Calu3 (cell line): ENCODE results near the gene FIZ1. TPM values are rescaled to one million over a fixed set of nuclear protein-coding genes. Genes with fewer than 3 reads are reported as not detected.

ENCODE experiments used
- BruUV-seq: library from RNA; stranded (reverse); fragments of 400-500 nt; replicated peaks from 2 replicates; lab custom pipeline; 2021; lab: Mats Ljungman, UMichigan
- CTCF ChIA-PET: fragments of 300-600 bp; sonication (Branson Sonifier 250); formaldehyde crosslinking; loops from one replicate; lab custom pipeline; 2022; ENCODE audit warnings: antibody characterized with exemption; lab: Charles Lee
- DNase-seq: peaks from one replicate; pipeline ENCODE4 v3.0.0; 2022
- H3K27ac Mint-ChIP-seq: one replicate; pipeline ENCODE4 v1.8.0; 2022; ENCODE audit warnings: mixed read lengths; ENCODE audit not compliant: unreplicated experiment
- H3K27me3 Mint-ChIP-seq: one replicate; pipeline ENCODE4 v1.8.0; 2022; ENCODE audit warnings: mixed read lengths; ENCODE audit not compliant: unreplicated experiment
- H3K36me3 Mint-ChIP-seq: one replicate; pipeline ENCODE4 v1.8.0; 2022; ENCODE audit warnings: mild to moderate bottlenecking, moderate library complexity, mixed read lengths; ENCODE audit not compliant: insufficient read depth, unreplicated experiment
- H3K4me1 Mint-ChIP-seq: one replicate; pipeline ENCODE4 v1.8.0; 2022; ENCODE audit warnings: mild to moderate bottlenecking, low read depth, mixed read lengths; ENCODE audit not compliant: unreplicated experiment
- H3K4me3 Mint-ChIP-seq: one replicate; pipeline ENCODE4 v1.8.0; 2022; ENCODE audit warnings: mild to moderate bottlenecking, low read depth, moderate library complexity, mixed read lengths; ENCODE audit not compliant: unreplicated experiment
- H3K9me3 Mint-ChIP-seq: one replicate; pipeline ENCODE4 v1.8.0; 2022; ENCODE audit warnings: low read depth, mixed read lengths; ENCODE audit not compliant: unreplicated experiment
- intact Hi-C: fragments of 100-400 bp; cut with micrococcal nuclease; formaldehyde crosslinking; loops from one replicate; pipeline ENCODE4 v1.10.0; 2022; ENCODE audit not compliant: unreplicated experiment
- total RNA-seq: library from RNA; stranded (reverse); gene quantifications from 2 replicates; pipeline ENCODE4 v1.2.3, GENCODE V29; 2022
- TF ChIP-seq, protein P1 (sequence below): fragments of 200-600 bp; IDR thresholded peaks from one replicate; pipeline ENCODE4 v1.8.0; 2022; ENCODE audit warnings: antibody characterized with exemption; ENCODE audit not compliant: unreplicated experiment

FIZ1 gene
- total RNA-seq, 1 experiment from 2014 or later, result 18.6 TPM

DNA sequence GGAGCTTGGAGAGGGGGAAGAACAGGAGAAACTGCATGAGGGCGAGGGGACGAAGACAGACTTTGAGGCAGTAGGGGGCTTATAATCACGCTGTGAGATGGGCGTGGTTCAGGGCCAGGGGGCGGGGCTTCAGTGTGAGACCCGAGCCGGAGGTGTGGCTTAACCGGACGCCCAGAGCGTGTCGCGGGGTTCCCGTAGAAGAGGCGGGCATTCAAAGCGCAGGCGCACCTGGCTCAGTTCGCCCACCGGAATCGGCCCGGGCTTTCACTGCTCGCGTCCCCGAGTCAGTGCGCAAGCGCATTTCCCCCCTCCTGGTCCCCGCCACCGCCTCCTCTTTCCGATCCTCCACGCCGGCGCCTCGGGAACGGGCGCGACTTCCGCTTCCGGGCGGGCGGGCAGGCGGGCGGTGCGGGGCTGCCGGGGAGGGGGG is 5.9 kb upstream of the FIZ1 start:
- Mint-ChIP-seq H3K9me3 (no peaks in the 10 kb centered on the region), H3K27me3 (no peaks in the 10 kb centered on the region), H3K27ac (peak overlapping the region; percentile 70), H3K36me3 (peaks cover 64% of the 10 kb centered on the region), H3K4me3 (peak overlapping the region; percentile 86), H3K4me1 (peaks cover 34% of the 10 kb centered on the region)
- intact Hi-C loops, result no loop called here
- DNase-seq, result peak; percentile 99
- no TSS peak for BruUV-seq
- CTCF ChIA-PET, result interaction anchor here (0.6 to 1.8 kb wide), 8 partner anchors 18 to 1725 kb away, joined by 3 to 15 read pairs (median 4); partner anchors contain the start of gene PTPRH
- TF ChIP-seq, protein P1, sequence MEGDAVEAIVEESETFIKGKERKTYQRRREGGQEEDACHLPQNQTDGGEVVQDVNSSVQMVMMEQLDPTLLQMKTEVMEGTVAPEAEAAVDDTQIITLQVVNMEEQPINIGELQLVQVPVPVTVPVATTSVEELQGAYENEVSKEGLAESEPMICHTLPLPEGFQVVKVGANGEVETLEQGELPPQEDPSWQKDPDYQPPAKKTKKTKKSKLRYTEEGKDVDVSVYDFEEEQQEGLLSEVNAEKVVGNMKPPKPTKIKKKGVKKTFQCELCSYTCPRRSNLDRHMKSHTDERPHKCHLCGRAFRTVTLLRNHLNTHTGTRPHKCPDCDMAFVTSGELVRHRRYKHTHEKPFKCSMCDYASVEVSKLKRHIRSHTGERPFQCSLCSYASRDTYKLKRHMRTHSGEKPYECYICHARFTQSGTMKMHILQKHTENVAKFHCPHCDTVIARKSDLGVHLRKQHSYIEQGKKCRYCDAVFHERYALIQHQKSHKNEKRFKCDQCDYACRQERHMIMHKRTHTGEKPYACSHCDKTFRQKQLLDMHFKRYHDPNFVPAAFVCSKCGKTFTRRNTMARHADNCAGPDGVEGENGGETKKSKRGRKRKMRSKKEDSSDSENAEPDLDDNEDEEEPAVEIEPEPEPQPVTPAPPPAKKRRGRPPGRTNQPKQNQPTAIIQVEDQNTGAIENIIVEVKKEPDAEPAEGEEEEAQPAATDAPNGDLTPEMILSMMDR, result no peak

DNA sequence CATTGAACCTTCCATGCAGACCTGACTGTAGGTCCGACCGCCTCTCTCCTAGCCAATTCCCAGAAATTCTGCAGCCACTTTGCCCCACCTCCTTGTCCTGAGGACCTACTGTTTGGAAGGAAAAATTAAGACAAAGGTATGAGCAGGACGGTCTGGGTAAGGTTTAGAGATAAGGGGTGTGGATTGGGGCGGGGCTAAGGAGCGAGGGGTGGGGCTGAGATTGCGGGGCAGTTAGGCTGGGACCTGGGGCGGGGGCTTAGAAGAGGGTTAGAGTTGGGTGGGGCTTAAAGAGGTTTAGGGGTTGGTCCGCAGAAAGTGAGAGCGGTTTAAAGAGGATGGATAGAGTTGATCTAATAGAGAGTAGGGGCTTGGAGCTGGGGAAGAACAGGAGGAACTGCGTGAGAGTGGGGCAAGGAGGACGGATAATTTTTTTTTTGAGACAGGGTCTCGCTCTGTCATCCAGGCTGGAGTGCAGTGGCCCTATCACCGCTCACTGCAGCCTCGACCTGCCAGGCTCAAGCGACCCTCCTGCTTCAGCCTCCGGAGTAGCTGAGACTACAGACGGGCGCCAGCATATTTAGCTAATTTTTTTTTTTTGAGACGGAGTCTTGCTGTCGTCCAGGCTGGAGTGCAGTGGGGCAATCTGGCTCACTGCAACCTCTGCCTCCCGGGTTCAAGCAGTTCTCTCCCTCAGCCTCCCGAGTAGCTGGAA is 4.4 kb upstream of the FIZ1 start:
- Mint-ChIP-seq H3K27me3 (no peaks in the 10 kb centered on the region), H3K4me3 (peak overlapping the region; percentile 86), H3K9me3 (no peaks in the 10 kb centered on the region), H3K36me3 (peaks cover 79% of the 10 kb centered on the region), H3K4me1 (peaks cover 37% of the 10 kb centered on the region), H3K27ac (peak overlapping the region; percentile 41)
- CTCF ChIA-PET, result interaction anchor here (0.8 to 1.6 kb wide), 3 partner anchors 9 to 394 kb away, joined by 3 to 5 read pairs (median 5); partner anchors contain the start of genes PTPRH and ZNF784
- no TSS peak for BruUV-seq
- DNase-seq, result no peak
- intact Hi-C loops, result no loop called here
- TF ChIP-seq, protein P1, result no peak

DNA sequence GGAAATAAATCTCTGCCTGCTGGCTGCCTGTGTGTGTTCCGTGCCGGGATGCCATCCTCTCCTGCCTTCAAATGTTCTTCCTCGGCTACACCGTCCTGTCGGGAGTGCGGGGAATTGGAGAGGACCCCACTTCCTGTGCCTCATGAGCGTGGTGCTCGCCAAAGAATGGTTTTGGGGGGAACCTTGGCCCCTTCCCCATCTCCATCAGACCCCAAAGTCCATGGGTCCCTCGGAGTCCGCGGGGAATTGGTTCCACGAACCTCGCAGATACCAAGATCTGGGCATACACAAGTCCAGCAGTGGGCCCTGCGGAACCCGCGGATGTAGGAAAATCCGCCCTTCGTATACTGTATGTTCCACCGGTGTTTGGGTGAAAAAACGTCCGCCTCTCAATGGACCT is 3.8 kb upstream of the FIZ1 start:
- H3K9me3 Mint-ChIP-seq, result no peaks in the 10 kb centered on the region
- H3K27me3 Mint-ChIP-seq, result no peaks in the 10 kb centered on the region
- H3K4me1 Mint-ChIP-seq, result peaks cover 40% of the 10 kb centered on the region
- H3K27ac Mint-ChIP-seq, result no peak overlapping the region
- TF ChIP-seq, protein P1, result no peak
- peaks cover 85% of the 10 kb centered on the region for H3K36me3 Mint-ChIP-seq
- H3K4me3 Mint-ChIP-seq, result no peak overlapping the region
- BruUV-seq, result no TSS peak
- DNase-seq, result no peak
- intact Hi-C loops, result no loop called here
- CTCF ChIA-PET, result no interaction called here

DNA sequence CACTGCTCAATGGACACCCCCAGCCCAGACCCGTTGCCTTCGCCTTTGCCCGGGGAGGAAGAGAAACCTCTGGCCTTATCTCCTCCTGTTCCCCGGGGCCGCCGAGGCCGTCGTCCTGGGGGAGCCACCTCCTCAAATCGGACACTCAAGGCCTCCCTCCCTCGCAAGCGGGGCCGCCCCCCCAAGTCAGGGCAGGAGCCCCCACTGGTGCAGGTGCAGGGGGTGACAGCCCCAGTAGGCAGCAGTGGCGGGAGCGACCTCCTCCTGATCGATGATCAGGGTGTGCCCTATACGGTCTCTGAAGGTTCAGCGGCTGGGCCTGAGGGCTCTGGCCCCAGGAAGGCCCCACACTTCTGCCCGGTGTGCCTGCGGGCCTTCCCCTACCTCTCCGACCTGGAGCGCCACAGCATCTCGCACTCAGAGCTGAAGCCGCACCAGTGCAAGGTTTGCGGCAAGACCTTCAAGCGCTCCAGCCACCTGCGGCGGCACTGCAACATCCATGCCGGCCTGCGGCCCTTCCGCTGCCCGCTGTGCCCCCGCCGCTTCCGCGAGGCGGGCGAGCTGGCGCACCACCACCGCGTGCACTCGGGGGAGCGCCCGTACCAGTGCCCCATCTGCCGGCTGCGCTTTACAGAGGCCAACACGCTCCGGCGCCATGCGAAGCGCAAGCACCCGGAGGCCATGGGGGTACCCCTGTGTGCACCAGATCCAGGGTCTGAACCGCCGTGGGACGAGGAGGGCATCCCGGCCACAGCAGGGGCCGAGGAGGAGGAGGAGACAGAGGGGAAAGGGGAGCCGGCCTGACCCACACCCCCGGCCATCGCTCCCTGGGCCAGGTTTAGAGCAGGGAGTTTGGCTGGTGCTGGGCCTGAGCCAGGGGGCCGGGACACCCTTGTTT is 3.0 kb upstream of the FIZ1 start:
- H3K27me3 Mint-ChIP-seq, result no peaks in the 10 kb centered on the region
- H3K4me3 Mint-ChIP-seq, result peak overlapping the region; percentile 87
- CTCF ChIA-PET, result no interaction called here
- intact Hi-C loops, result no loop called here
- peaks cover 93% of the 10 kb centered on the region for H3K36me3 Mint-ChIP-seq
- BruUV-seq, result no TSS peak
- DNase-seq, result no peak
- H3K9me3 Mint-ChIP-seq, result no peaks in the 10 kb centered on the region
- H3K27ac Mint-ChIP-seq, result no peak overlapping the region
- TF ChIP-seq, protein P1, result no peak
- H3K4me1 Mint-ChIP-seq, result peaks cover 35% of the 10 kb centered on the region
